ENCODE results near the gene HSPA1L. TPM values are rescaled to one million over a fixed set of nuclear protein-coding genes. Genes with fewer than 3 reads are reported as not detected.
"Not testable (repeated sequence)": the region's sequence is repeated elsewhere in the genome, so short reads cannot be mapped to it uniquely, and the experiment has no call there.

The HSPA1L gene
- polyA plus RNA-seq, 3 donors: 3.3 to 5.0 (median 4.0) TPM

- peak in 2 of 11 donors; percentile 59 to 73 for DNase-seq (ENCODE audit: extremely low read depth in 1 of 11, low read depth in 9 of 11, low spot score in 4 of 11)
These were observed 6.4 kb upstream of the HSPA1L start for GRCh38 chr6:31821301-31822035.

GRCh38 chr6:31820399-31820798, 5.3 kb upstream of the HSPA1L start:
- DNase-seq (ENCODE audit: extremely low read depth in 1 of 11, low read depth in 9 of 11, low spot score in 4 of 11): not testable (repeated sequence)

- DNase-seq (ENCODE audit: extremely low read depth in 1 of 11, low read depth in 9 of 11, low spot score in 4 of 11): no peak
These were observed 4.8 kb upstream of the HSPA1L start for GRCh38 chr6:31819871-31820299.

- DNase-seq (ENCODE audit: extremely low read depth in 1 of 11, low read depth in 9 of 11, low spot score in 4 of 11): not testable (repeated sequence)
These were observed 2.9 kb upstream of the HSPA1L start for GRCh38 chr6:31817929-31818511.

- DNase-seq (ENCODE audit: extremely low read depth in 1 of 11, low read depth in 9 of 11, low spot score in 4 of 11): not testable (repeated sequence)
These were observed 2.2 kb upstream of the HSPA1L start for GRCh38 chr6:31817133-31817928.

- peak in 9 of 11 donors; percentile 85 to 98 (median 95) for DNase-seq (ENCODE audit: extremely low read depth in 1 of 11, low read depth in 9 of 11, low spot score in 4 of 11)
These were observed 432 bp downstream of the HSPA1L start for GRCh38 chr6:31814677-31815024.

GRCh38 chr6:31813465-31813849, 1.6 kb downstream of the HSPA1L start:
- no peak for DNase-seq (ENCODE audit: extremely low read depth in 1 of 11, low read depth in 9 of 11, low spot score in 4 of 11)

GRCh38 chr6:31811645-31812044, 3.4 kb downstream of the HSPA1L start:
- DNase-seq (ENCODE audit: extremely low read depth in 1 of 11, low read depth in 9 of 11, low spot score in 4 of 11): no peak

GRCh38 chr6:31808599-31808998, 6.5 kb downstream of the HSPA1L start:
- not testable (repeated sequence) for DNase-seq (ENCODE audit: extremely low read depth in 1 of 11, low read depth in 9 of 11, low spot score in 4 of 11)

- peak; percentile 89 to 98 (median 96) for DNase-seq (ENCODE audit: extremely low read depth in 1 of 11, low read depth in 9 of 11, low spot score in 4 of 11)
These were observed 8.4 kb downstream of the HSPA1L start, which contains the start of gene LSM2 for GRCh38 chr6:31806470-31807272. Gene LSM2, minus strand, starts transcription at chr6:31806966. Its CDS starts 209 bp downstream, at chr6:31806757.

- DNase-seq (ENCODE audit: extremely low read depth in 1 of 11, low read depth in 9 of 11, low spot score in 4 of 11): no peak
These were observed 9.1 kb downstream of the HSPA1L start for GRCh38 chr6:31805939-31806469.

GRCh38 chr6:31801031-31801927, 13.8 kb downstream of the HSPA1L start:
- not testable (repeated sequence) for DNase-seq (ENCODE audit: extremely low read depth in 1 of 11, low read depth in 9 of 11, low spot score in 4 of 11)

- no peak for DNase-seq (ENCODE audit: extremely low read depth in 1 of 11, low read depth in 9 of 11, low spot score in 4 of 11)
These were observed 15.3 kb downstream of the HSPA1L start for GRCh38 chr6:31799781-31800180.

GRCh38 chr6:31797588-31797987, 17.5 kb downstream of the HSPA1L start:
- DNase-seq (ENCODE audit: extremely low read depth in 1 of 11, low read depth in 9 of 11, low spot score in 4 of 11): no peak

GRCh38 chr6:31796993-31797385, 18.1 kb downstream of the HSPA1L start:
- no peak for DNase-seq (ENCODE audit: extremely low read depth in 1 of 11, low read depth in 9 of 11, low spot score in 4 of 11)

GRCh38 chr6:31795616-31796298, 19.3 kb downstream of the HSPA1L start, which contains the start of gene VARS1:
Gene VARS1, minus strand, starts transcription at chr6:31795752. Its CDS starts 535 bp downstream, at chr6:31795217.
- DNase-seq (ENCODE audit: extremely low read depth in 1 of 11, low read depth in 9 of 11, low spot score in 4 of 11): peak in 9 of 11 donors; percentile 70 to 85 (median 79)

All from renal cortex interstitium (tissue), 11 donors.